Progenitor cell of endocrine pancreas (in vitro differentiated cells): ENCODE measurements around the gene TMEM272. TPM values are rescaled to one million over a fixed set of nuclear protein-coding genes. Genes with fewer than 3 reads are reported as not detected.

Experiments used
- DNase-seq: peaks from one replicate; pipeline ENCODE4 v3.0.0; 2021; ENCODE audit warnings: low spot score; ENCODE audit not compliant: unreplicated experiment
- H3K27ac Mint-ChIP-seq: 2 replicates; pipeline ENCODE4 v1.8.0; 2021; ENCODE audit warnings: mild to moderate bottlenecking, moderate library complexity, mixed read lengths
- H3K27me3 Mint-ChIP-seq: 2 replicates; pipeline ENCODE4 v1.8.0; 2021; ENCODE audit warnings: mixed read lengths
- H3K36me3 Mint-ChIP-seq: 2 replicates; pipeline ENCODE4 v1.8.0; 2022; ENCODE audit warnings: mixed read lengths; ENCODE audit not compliant: insufficient read depth
- H3K4me1 Mint-ChIP-seq: 2 replicates; pipeline ENCODE4 v1.8.0; 2021; ENCODE audit warnings: low read depth, mixed read lengths
- H3K4me3 Mint-ChIP-seq: 2 replicates; pipeline ENCODE4 v1.8.0; 2021; ENCODE audit warnings: low read depth, mild to moderate bottlenecking, moderate library complexity, mixed read lengths
- H3K9me3 Mint-ChIP-seq: 2 replicates; pipeline ENCODE4 v1.8.0; 2021; ENCODE audit warnings: low read depth, mixed read lengths
- CTCF ChIP-seq: fragments of 200-600 bp; sonication (generic); IDR thresholded peaks from one replicate; pipeline ENCODE4 v1.5.0; 2021; ENCODE audit warnings: antibody characterized with exemption, mild to moderate bottlenecking; ENCODE audit not compliant: unreplicated experiment
- total RNA-seq: library from RNA; stranded (reverse); gene quantifications from 2 replicates; pipeline ENCODE4 v1.2.1, GENCODE V29; 2021

TMEM272 gene
- total RNA-seq, 1 donor from 2014 or later: 1.5 TPM

DNA sequence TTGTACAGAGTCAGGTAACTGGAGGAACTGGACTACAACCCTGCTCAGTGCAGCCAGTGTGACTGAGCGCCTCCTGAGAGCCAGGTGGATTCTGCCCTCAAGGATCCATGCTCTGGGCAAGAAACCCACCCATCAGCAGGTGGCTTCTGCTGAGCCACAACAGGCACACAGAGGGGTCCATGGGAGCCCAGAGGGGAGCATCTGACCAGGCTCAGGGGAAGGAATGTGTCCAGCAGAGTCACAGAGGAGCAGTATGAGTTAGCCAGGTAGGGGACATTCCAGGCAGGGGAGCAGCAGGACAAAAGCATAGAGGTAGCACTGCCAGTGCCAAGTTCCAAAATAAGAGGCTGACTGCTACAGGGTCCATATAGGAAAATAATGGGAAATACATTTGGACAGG lies 60.9 kb downstream of the TMEM272 start:
- Mint-ChIP-seq H3K27me3 (no peaks in the 10 kb centered on the region), H3K36me3 (peaks cover 3% of the 10 kb centered on the region), H3K4me3 (no peak overlapping the region), H3K9me3 (no peaks in the 10 kb centered on the region), H3K4me1 (peaks cover 2% of the 10 kb centered on the region), H3K27ac (no peak overlapping the region)
- TF ChIP-seq CTCF: no peak
- DNase-seq: no peak

DNA sequence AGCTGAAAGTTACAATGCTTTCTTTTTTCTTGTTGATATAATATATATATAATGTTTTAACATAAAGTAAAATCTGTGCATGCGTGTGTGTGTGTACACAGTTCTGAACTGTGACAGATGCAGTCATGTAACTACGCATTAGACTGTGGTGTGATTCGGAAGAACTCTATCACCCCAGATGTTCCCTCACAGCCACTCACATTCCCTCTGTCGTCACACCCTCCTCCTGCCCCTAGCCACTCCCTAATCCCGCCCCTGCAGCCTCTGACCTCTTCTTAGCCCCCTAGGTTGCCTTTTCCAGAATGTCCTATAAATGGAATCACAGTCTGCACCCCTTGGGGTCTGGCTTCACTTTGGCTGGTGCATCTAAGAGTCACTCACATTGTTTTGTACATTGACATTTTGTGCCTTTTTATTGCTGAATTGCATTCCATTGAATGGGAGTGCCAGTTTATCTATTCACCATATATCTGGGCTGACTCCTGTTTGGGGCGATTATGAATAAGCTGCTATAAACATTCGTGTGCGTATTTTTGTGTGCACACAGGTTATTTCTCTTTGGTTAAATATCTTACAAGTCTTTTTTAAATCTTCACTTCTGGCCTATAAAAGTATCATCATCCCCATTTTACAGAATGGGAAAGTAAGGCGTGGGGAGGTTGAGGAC lies 61.4 kb downstream of the TMEM272 start:
- Mint-ChIP-seq H3K27ac (no peak overlapping the region), H3K9me3 (no peaks in the 10 kb centered on the region), H3K4me1 (peaks cover 2% of the 10 kb centered on the region), H3K36me3 (peaks cover 1% of the 10 kb centered on the region), H3K4me3 (no peak overlapping the region), H3K27me3 (no peaks in the 10 kb centered on the region)
- DNase-seq: no peak
- no peak for TF ChIP-seq CTCF

DNA sequence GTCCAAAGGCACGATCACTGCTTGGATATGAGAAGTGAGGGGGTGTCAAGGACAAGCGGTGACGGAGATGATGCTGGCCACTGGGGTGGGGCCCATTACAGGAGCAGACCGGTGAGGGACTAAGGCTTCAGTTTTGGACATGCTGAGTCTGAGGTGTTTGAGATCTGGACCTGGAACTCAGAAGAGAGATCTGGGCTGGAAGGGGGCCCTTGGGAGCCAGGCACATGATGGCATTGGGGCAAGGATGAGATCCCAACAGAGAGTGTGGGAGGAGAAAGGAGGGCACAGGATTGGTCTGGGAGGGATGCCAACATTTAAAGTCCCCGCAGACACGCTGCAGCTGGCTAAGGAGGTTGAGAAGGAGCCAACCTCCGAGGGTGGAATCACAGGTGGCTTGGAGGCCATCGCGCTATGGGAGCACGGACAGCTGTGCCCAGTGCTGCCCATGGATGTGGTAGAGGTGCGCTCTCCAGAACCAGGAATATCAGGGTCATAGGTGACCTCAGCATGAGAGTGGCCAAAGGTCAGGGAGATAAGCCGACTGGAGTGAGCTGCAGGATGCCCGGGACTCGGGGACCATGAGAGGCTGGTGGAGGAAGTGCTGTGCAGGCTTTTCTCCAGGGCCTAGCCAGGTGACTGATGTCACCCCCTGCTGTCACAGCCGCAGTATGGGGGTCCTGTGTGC lies 62.8 kb downstream of the TMEM272 start:
- Mint-ChIP-seq H3K27ac (no peak overlapping the region), H3K4me3 (no peak overlapping the region), H3K4me1 (peaks cover 2% of the 10 kb centered on the region), H3K9me3 (no peaks in the 10 kb centered on the region), H3K27me3 (no peaks in the 10 kb centered on the region), H3K36me3 (peaks cover 1% of the 10 kb centered on the region)
- DNase-seq: no peak
- TF ChIP-seq CTCF: no peak

- Mint-ChIP-seq H3K9me3 (no peaks in the 10 kb centered on the region), H3K27me3 (no peaks in the 10 kb centered on the region), H3K4me3 (no peak overlapping the region), H3K27ac (no peak overlapping the region), H3K4me1 (peaks cover 2% of the 10 kb centered on the region), H3K36me3 (peaks cover 1% of the 10 kb centered on the region)
- TF ChIP-seq CTCF: peak; percentile 40
- DNase-seq: no peak
Observed at GRCh38 chr13:51781246-51782022, 63.5 kb downstream of the TMEM272 start.

DNA sequence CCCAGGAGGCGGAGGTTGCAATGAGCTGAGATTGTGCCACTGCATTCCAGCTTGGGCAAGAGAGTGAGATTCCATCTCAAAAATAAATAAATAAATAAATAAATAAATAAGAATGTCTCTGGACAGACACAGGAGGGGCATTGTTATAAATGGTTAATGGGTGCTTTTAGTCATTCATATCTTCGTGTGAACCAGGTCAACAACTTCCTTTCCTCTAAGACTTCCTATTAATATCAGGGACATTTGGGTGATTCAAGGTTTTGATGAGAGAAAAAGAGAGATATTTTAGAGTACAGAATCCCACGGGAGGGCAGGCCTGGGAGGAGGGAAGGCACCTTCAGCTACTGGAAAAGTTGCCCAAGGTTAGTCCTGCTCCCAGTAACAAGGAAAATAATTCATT lies 64.9 kb downstream of the TMEM272 start:
- no peaks in the 10 kb centered on the region for H3K9me3 Mint-ChIP-seq
- H3K36me3 Mint-ChIP-seq: peaks cover 1% of the 10 kb centered on the region
- no peak for DNase-seq
- no peak overlapping the region for H3K27ac Mint-ChIP-seq
- H3K27me3 Mint-ChIP-seq: no peaks in the 10 kb centered on the region
- TF ChIP-seq CTCF: no peak
- H3K4me3 Mint-ChIP-seq: no peak overlapping the region
- H3K4me1 Mint-ChIP-seq: peaks cover 2% of the 10 kb centered on the region
